Common myeloid progenitor, CD34-positive (primary cell): ENCODE measurements around the gene NIBAN1.
"Not testable (repeated sequence)": the region's sequence is repeated elsewhere in the genome, so short reads cannot be mapped to it uniquely, and the experiment has no call there.

Source experiments
- CTCF ChIA-PET: fragments of 350-600 bp; sonication (Branson Sonifier 250); formaldehyde crosslinking; loops from one replicate; lab custom pipeline; 2021; ENCODE audit warnings: antibody characterized with exemption; lab: Charles Lee
- POLR2A ChIA-PET: fragments of 350-600 bp; sonication (Branson Sonifier 250); formaldehyde crosslinking; loops from one replicate; lab custom pipeline; 2021; ENCODE audit warnings: antibody characterized with exemption; lab: Charles Lee
- DNase-seq, 3 donors: peaks; one replicate each; pipeline versions ENCODE4 v3.0.0 to v3.0.0-alpha.2; 2013
- H3K27ac ChIP-seq, 2 experiments: 1 replicate in 1 of 2; 2 replicates in 1 of 2; pipeline ENCODE4 v1.7.0; 2013; ENCODE audit warnings: inconsistent platforms in 2 of 2, low read length in 2 of 2, mild to moderate bottlenecking in 2 of 2, low read depth in 1 of 2, moderate library complexity in 1 of 2; ENCODE audit not compliant: severe bottlenecking in 2 of 2, insufficient read depth in 1 of 2, poor library complexity in 1 of 2
- H3K27me3 ChIP-seq, 5 experiments: replicated peaks in 2 of 5; 1 replicate in 3 of 5; 2 replicates in 2 of 5; pipeline versions ENCODE4 v1.6.1 to v1.7.0; 2013; ENCODE audit warnings: low read length in 4 of 5, mild to moderate bottlenecking in 2 of 5, moderate library complexity in 2 of 5, inconsistent platforms in 1 of 5; ENCODE audit not compliant: insufficient read depth in 5 of 5, control insufficient read depth in 4 of 5
- H3K36me3 ChIP-seq, 4 experiments: 1 replicate in 2 of 4; 2 replicates in 2 of 4; pipeline versions ENCODE4 v1.6.1 to v1.7.0; 2013; ENCODE audit warnings: low read length in 3 of 4, control low read depth in 1 of 4, mild to moderate bottlenecking in 1 of 4; ENCODE audit not compliant: control insufficient read depth in 4 of 4, insufficient read depth in 4 of 4
- H3K4me1 ChIP-seq, 4 experiments: 1 replicate in 3 of 4; 2 replicates in 1 of 4; pipeline versions ENCODE4 v1.6.1 to v1.7.1; 2013; ENCODE audit warnings: low read length in 3 of 4, mild to moderate bottlenecking in 3 of 4, control low read depth in 1 of 4, inconsistent platforms in 1 of 4, moderate library complexity in 1 of 4; ENCODE audit not compliant: control insufficient read depth in 4 of 4, insufficient read depth in 4 of 4; ENCODE audit errors: control extremely low read depth in 1 of 4
- H3K4me3 ChIP-seq, 7 experiments: 1 replicate in 4 of 7; 2 replicates in 3 of 7; pipeline versions ENCODE4 v1.5.1 to v1.7.0; 2013; ENCODE audit warnings: mild to moderate bottlenecking in 7 of 7, low read length in 6 of 7, moderate library complexity in 6 of 7, inconsistent platforms in 2 of 7, low read depth in 2 of 7, control low read depth in 1 of 7; ENCODE audit not compliant: insufficient read depth in 4 of 7, control insufficient read depth in 1 of 7; ENCODE audit errors: extremely low read depth in 1 of 7
- H3K9me3 ChIP-seq, 5 experiments: 1 replicate in 4 of 5; 2 replicates in 1 of 5; pipeline versions ENCODE4 v1.6.1 to v1.7.1; 2013; ENCODE audit warnings: low read length in 4 of 5, mild to moderate bottlenecking in 2 of 5, inconsistent platforms in 1 of 5, low read depth in 1 of 5, moderate library complexity in 1 of 5; ENCODE audit not compliant: control insufficient read depth in 4 of 5, insufficient read depth in 2 of 5; ENCODE audit errors: control extremely low read depth in 1 of 5
- WGBS: methylation state at CpG from one replicate; pipeline ENCODE4 v1.1.5; 2013; ENCODE audit not compliant: insufficient coverage; 5-methylcytosine and 5-hydroxymethylcytosine counted together

The NIBAN1 gene

GRCh38 chr1:185010361-185010760 lies 36.1 kb upstream of the NIBAN1 start:
- ChIA-PET CTCF (interaction anchor here (2.0 kb wide), 1 partner anchor 10 kb away, joined by 6 read pairs; no protein-coding TSS in a partner anchor), POLR2A (no interaction called here)
- H3K27ac ChIP-seq = no peak overlapping the region

DNA sequence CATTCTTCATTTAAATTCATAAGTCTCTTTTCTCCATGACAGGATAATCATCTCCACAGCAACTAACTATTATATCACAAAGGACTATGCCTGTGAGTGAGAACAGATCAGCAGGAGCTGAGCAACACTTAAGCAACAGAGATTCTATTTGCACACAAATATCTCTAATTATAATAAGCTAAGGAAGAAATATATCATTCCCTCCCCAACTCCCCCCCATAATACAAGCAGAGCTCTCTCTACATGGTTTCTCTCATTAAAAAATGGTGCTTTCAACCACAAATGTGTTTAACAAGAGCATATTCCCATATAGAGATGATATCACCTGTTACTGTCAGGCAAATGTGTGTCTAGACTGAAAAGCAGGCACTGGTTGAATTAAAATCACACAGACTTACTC lies 34.5 kb upstream of the NIBAN1 start:
- DNase-seq = no peak
- POLR2A ChIA-PET = no interaction called here
- no peak overlapping the region for H3K27ac ChIP-seq
- H3K9me3 ChIP-seq = no peaks in the 10 kb centered on the region
- no peaks in the 10 kb centered on the region for H3K36me3 ChIP-seq
- no peaks in the 10 kb centered on the region for H3K4me1 ChIP-seq
- CTCF ChIA-PET = interaction anchor here (2.0 kb wide), 1 partner anchor 11 kb away, joined by 6 read pairs; no protein-coding TSS in a partner anchor
- H3K27me3 ChIP-seq = no peaks in the 10 kb centered on the region
- no peak overlapping the region for H3K4me3 ChIP-seq

More at GRCh38 chr1:185010361-185010760, 36.1 kb upstream of the NIBAN1 start:
- no peaks in the 10 kb centered on the region for H3K9me3 ChIP-seq
- H3K27me3 ChIP-seq = no peaks in the 10 kb centered on the region
- no peak overlapping the region for H3K4me3 ChIP-seq
- DNase-seq = no peak
- H3K36me3 ChIP-seq = no peaks in the 10 kb centered on the region
- H3K4me1 ChIP-seq = no peaks in the 10 kb centered on the region

DNA sequence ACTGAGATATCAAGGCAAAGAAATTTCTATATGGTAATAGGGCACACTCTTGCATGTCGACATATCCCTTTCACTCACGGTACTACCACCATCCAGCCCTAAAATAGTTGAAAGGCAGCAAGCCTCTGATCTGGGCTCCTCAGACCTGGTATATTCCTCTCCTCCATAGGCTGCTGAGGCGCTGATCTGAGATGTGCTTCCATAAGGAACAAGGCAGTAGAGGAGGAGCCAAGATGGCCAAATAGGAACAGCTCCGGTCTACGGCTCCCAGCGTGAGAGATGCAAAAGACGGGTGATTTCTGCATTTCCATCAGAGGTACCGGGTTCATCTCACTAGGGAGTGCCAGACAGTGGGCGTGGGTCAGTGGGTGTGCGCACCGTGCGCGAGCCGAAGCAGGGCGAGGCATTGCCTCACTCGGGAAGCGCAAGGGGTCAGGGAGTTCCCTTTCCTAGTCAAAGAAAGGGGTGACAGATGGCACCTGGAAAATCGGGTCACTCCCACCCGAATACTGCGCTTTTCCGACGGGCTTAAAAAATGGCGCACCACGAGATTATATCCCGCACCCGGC lies 27.1 kb upstream of the NIBAN1 start:
- POLR2A ChIA-PET, CTCF ChIA-PET, H3K36me3 ChIP-seq, H3K4me1 ChIP-seq, H3K9me3 ChIP-seq, DNase-seq, H3K4me3 ChIP-seq, H3K27me3 ChIP-seq, H3K27ac ChIP-seq: not testable (repeated sequence)
- 100% methylated on average over 5 of the region's 26 CpGs for WGBS

DNA sequence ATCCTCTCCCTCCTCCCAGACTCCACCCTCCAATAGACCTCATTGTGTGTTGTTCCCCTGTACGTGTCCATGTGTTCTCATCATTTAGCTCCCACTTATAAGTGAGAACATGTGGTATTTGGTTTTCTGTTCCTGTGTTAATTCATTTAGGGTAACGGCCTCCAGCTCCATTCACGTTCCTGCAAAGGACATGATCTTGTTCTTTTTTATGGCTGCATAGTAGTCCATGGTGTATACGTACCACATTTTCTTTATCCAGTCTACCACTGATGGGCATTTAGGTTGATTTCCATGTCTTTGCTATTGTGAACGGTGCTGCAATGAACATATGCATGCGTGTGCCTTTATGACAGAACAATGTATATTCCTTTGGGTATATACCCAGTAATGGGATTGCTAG lies 25.7 kb upstream of the NIBAN1 start:
- H3K9me3 ChIP-seq, H3K4me1 ChIP-seq, H3K27me3 ChIP-seq, POLR2A ChIA-PET, H3K36me3 ChIP-seq, DNase-seq, H3K27ac ChIP-seq, H3K4me3 ChIP-seq: not testable (repeated sequence)
- CTCF ChIA-PET = interaction anchor here (1.1 to 2.3 kb wide), 3 partner anchors 12 to 170 kb away, joined by 3 to 5 read pairs (median 4); no protein-coding TSS in a partner anchor
- WGBS = 92% methylated on average over 2 of the region's 6 CpGs

GRCh38 chr1:184994301-184994700 lies 20.0 kb upstream of the NIBAN1 start:
- Histone ChIP-seq H3K9me3 (peaks cover 0 to 12% (median 0%) of the 10 kb centered on the region in 5 experiments), H3K36me3 (no peaks in the 10 kb centered on the region), H3K27ac (no peak overlapping the region), H3K4me1 (no peaks in the 10 kb centered on the region), H3K27me3 (no peaks in the 10 kb centered on the region), H3K4me3 (no peak overlapping the region)
- ChIA-PET POLR2A (no interaction called here), CTCF (interaction anchor here (1.4 kb wide), 1 partner anchor 164 kb away, joined by 3 read pairs; no protein-coding TSS in a partner anchor)
- no peak for DNase-seq
- WGBS = 100% methylated on average over 1 of the region's 1 CpG

DNA sequence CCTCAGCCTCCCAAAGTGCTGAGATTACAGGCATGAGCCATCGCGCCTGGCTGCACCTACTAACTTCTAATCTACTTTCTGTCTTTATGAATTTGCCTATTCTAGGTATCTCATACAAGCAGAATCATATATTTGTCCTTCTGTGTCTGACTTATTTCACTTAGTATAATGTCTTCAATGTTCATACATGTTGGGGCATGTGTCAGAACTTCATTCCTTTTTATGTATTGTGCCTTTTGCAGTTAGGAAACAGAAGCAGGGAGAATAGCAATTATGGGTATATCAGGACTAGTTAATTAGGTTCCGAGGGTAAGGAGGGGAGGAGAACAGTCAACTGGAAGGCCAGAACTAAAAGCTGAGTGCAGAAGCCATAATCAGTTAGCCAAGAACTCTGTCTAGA lies 18.0 kb upstream of the NIBAN1 start:
- WGBS = 100% methylated on average over 3 of the region's 3 CpGs
- CTCF ChIA-PET = interaction anchor here (0.7 to 1.3 kb wide), 2 partner anchors 10 to 187 kb away, joined by 3 read pairs; no protein-coding TSS in a partner anchor
- H3K27me3 ChIP-seq = no peaks in the 10 kb centered on the region

DNA sequence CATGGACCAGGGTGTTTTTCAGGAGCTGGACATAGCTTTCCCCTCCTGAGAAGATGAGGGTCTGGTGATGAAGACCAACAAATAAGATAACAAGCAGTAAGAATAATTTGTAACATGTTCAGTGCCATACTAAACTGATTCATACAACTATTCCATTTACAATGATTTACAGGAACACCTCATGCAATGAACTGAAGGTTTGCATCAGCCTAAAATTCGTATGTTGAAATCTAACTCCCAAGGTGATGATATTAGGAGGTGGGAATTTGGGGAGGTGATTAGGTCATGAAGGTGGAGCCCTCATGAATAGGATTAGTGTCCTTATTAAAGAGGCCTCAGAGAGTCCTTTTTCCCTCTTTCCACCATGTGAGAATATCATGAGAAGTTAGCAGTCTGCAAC lies 15.9 kb upstream of the NIBAN1 start:
- H3K36me3 ChIP-seq = no peaks in the 10 kb centered on the region
- POLR2A ChIA-PET = no interaction called here
- no peak for DNase-seq
- WGBS = no CpG with 5 or more reads among the region's 1 CpG
- no peak overlapping the region for H3K27ac ChIP-seq
- no peak overlapping the region for H3K4me3 ChIP-seq
- peaks cover 0 to 10% (median 0%) of the 10 kb centered on the region in 5 experiments for H3K9me3 ChIP-seq
- H3K27me3 ChIP-seq = no peaks in the 10 kb centered on the region
- CTCF ChIA-PET = interaction anchor here (9.5 kb wide), 1 partner anchor 182 kb away, joined by 154 read pairs; no protein-coding TSS in a partner anchor
- H3K4me1 ChIP-seq = no peaks in the 10 kb centered on the region

More for the DNA sequence above, 18.0 kb upstream of the NIBAN1 start:
- Histone ChIP-seq H3K36me3 (no peaks in the 10 kb centered on the region), H3K4me3 (no peak overlapping the region), H3K4me1 (no peaks in the 10 kb centered on the region), H3K9me3 (peaks cover 0 to 12% (median 0%) of the 10 kb centered on the region in 5 experiments), H3K27ac (no peak overlapping the region)
- DNase-seq = no peak
- POLR2A ChIA-PET = no interaction called here
